Glomerular visceral epithelial cell (primary cell): Measurements from ENCODE around the gene RIC1.
"Not testable (repeated sequence)": the region's sequence is repeated elsewhere in the genome, so short reads cannot be mapped to it uniquely, and the experiment has no call there.

Experiments used
- DNase-seq: peaks from one replicate; pipeline ENCODE4 v3.0.0-alpha.2; 2016; ENCODE audit errors: extremely low spot score

The RIC1 gene

GRCh38 chr9:5628530-5629311, at the start of gene RIC1:
Gene RIC1, plus strand, starts transcription at chr9:5629107. Its CDS starts 203 bp downstream, at chr9:5629310.
- peak; percentile 95 for DNase-seq

GRCh38 chr9:5579881-5580280, 49.0 kb upstream of the RIC1 start:
- no peak for DNase-seq

- DNase-seq: no peak
Measured at GRCh38 chr9:5580650-5581049, 48.3 kb upstream of the RIC1 start.

- DNase-seq: not testable (repeated sequence)
Measured at GRCh38 chr9:5581706-5582105, 47.2 kb upstream of the RIC1 start.

- peak; percentile 82 for DNase-seq
Measured at GRCh38 chr9:5582835-5583195, 46.1 kb upstream of the RIC1 start.

- peak; percentile 17 for DNase-seq
Measured at GRCh38 chr9:5586391-5586802, 42.5 kb upstream of the RIC1 start.

- DNase-seq: peak; percentile 65
Measured at GRCh38 chr9:5587024-5587423, 41.9 kb upstream of the RIC1 start.

GRCh38 chr9:5592231-5592630, 36.7 kb upstream of the RIC1 start:
- DNase-seq: no peak

GRCh38 chr9:5592904-5593303, 36.0 kb upstream of the RIC1 start:
- no peak for DNase-seq

GRCh38 chr9:5593904-5594303, 35.0 kb upstream of the RIC1 start:
- DNase-seq: no peak

- DNase-seq: no peak
Measured at GRCh38 chr9:5596173-5596572, 32.7 kb upstream of the RIC1 start.

- DNase-seq: peak; percentile 33
Measured at GRCh38 chr9:5608298-5609225, 20.3 kb upstream of the RIC1 start.

- no peak for DNase-seq
Measured at GRCh38 chr9:5609226-5609596, 19.7 kb upstream of the RIC1 start.

- no peak for DNase-seq
Measured at GRCh38 chr9:5610491-5610890, 18.4 kb upstream of the RIC1 start.

GRCh38 chr9:5611321-5612184, 17.4 kb upstream of the RIC1 start:
- DNase-seq: no peak

GRCh38 chr9:5612185-5612530, 16.7 kb upstream of the RIC1 start:
- no peak for DNase-seq

GRCh38 chr9:5614192-5614591, 14.7 kb upstream of the RIC1 start:
- DNase-seq: no peak

- DNase-seq: no peak
Measured at GRCh38 chr9:5614985-5615384, 13.9 kb upstream of the RIC1 start.

GRCh38 chr9:5617749-5618148, 11.2 kb upstream of the RIC1 start:
- no peak for DNase-seq

GRCh38 chr9:5620494-5620893, 8.4 kb upstream of the RIC1 start:
- no peak for DNase-seq

GRCh38 chr9:5621327-5621726, 7.6 kb upstream of the RIC1 start:
- peak; percentile 62 for DNase-seq

- DNase-seq: peak; percentile 59
Measured at GRCh38 chr9:5622016-5622415, 6.9 kb upstream of the RIC1 start.
